Activated T-cell treated with anti-CD3 and anti-CD28 coated beads for 24 hours (primary cell): ENCODE measurements around the gene ZFP36L2.
"Not testable (repeated sequence)": the region's sequence is repeated elsewhere in the genome, so short reads cannot be mapped to it uniquely, and the experiment has no call there.

Experiments
- DNase-seq: peaks from one replicate; pipeline ENCODE4 v3.0.0-alpha.2; 2020; ENCODE audit warnings: low read depth

The ZFP36L2 gene

DNA sequence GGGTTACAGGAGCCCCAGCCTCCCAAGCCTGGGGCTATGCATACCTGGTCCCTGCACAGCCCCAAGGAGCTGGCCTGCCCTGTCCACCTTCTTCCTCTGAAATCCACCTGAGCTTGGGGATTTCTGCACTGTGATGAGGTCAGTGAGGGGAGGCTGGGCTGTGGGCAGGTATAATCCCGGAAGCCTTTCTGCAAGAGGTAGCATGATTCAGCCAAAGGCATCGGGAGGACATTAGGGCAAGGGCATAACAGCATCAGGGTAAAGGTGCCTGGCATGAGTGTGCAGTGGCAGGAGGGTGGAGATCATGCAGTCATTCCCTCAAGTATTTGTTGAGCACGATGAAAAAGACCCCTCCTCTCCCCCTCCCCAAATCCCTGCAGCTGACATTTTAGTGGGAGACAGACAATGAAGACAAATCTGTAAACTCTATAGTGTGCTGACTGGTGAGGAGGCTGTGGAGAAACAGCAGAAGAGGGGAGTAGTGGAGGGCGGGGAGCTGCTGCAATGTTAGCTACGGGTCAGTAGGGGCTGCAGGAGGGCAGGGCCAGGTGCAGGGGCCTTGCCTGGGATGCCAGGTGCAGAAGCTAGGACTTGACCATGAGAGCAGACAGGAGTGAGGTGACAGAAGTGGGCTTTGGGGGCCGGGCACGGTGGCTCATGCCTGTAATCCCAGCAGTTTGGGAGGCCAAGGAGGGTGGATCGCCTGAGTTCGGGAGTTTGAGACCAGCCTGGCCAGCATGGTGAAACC, 18.7 kb downstream of the ZFP36L2 start:
- DNase-seq, result no peak

DNA sequence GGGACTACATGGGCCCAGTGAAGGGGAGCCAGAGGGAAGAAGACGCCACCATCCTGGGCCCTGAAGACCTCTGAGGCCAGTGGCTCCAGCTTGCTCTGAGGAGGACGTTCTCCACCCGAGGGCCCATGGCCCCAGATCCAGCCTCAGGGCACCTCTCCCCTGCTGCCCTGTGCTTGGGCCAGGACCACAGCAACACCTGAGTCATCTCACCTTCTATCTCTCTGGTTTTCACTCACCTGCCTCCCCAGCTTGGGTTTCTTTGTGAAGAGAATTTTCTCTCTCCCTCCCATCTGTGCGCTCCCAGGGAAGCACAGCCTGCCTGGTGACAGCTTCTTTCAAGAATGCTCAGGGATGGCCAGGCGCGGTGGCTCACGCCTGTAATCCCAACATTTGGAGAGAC, 19.8 kb downstream of the ZFP36L2 start:
- no peak for DNase-seq

DNA sequence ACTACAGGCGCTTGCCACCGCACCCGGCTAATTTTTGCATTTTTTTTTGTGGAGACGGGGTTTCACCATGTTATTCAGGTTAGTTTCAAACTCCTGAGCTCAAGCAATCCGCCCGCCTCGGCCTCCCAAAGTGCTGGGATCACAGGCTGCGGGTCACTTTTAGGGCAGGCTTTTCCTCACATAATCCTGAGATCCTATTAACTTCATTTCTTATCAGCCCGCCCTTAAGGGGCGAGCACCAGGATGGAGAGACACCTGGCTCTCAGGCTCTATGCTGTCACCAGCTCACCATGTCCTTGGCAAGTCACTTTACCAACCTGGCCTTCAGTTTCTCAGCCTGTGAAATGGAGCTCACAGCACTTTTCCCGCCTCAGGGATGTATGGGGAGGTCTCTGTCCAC, 23.0 kb downstream of the ZFP36L2 start:
- DNase-seq, result no peak

- no peak for DNase-seq
Measured at GRCh38 chr2:43202289-43202688, 24.1 kb downstream of the ZFP36L2 start.

- no peak for DNase-seq
Measured at GRCh38 chr2:43201497-43201896, 24.9 kb downstream of the ZFP36L2 start.

DNA sequence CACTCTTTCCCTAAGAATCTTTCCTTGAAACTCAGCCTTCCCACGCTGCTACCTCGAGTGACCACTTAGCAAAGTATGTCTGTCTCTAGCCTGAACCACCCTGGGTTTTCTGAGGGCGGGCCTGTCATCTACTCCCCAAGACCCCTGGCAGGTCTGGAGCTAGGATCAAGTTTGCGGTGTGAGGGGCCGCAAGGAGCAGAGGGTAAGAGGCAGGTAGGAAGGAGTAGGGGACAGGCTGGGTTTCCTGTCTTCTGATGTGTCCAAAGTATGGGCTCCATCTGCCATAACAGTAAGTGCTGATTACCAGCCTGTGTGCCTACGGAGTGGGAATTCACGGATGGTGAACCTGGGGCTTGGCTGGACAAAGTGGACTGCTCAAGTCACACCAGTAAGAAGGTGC, 25.4 kb downstream of the ZFP36L2 start:
- DNase-seq, result no peak

DNA sequence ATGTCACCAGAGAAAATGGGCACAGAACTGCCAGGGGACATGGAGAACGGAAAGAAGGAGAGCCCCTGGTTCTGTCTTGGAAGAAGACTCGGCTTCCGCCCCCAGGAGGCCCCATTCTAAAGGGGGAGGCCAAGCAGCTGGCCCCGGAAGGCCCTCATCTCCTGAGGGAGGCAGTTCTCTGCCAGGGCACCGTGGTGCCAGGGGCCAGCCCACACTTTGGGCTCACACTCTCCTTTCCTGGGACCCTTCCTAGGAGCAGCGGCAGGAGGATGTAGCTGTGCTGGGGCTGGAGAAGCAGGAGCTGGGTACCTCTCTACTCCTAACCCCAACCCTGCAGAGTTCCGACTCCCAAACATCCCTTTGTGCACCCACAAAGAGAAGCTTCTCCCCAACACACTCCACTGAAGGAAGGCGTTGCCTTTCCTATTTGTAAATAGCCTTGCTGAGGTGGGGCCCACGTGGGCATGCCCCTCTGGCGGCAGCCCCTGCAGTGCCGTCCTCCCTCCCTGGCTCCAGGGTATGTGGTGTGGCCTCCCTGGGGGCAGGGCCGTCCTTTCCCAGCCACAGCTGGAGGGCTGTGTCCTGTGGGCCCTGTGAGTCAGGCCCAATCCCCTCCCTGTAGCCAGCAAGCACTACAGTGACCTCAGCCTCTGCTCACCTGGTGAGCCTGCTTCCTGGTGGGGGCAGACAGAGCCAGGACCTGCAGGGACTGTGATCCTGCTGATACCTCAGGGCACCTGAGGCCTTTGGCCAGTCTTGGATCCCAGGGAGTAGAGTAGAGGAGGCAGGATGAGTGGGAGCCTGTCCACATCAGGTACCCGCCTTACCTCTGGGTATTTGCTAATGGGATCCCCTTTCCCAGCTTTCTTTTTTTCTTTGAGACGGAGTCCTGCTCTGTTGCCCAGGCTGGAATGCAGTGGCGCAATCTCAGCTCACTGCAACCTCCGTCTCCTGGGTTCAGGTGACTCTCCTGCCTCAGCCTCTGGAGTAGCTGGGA, 26.6 kb downstream of the ZFP36L2 start:
- DNase-seq, result no peak

DNA sequence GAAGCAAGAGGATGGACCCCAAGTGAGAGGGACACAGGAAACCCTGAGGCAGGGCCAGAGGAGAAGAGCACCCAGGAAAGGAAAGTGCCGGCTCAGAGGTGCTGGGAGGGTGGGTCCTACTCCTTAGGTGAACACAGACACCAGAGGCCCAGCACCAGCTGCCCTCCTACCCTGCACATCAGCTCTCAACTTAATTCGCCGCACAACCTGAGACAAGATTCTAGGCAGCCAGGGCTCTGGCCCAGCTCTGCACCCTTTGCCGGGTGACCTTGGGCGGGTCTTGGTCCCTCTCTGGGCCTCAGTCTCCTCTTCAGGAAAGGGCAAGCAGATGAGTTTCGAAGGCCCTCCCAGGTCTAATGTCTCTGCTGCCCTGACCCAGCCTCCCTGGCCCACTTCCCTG, 28.1 kb downstream of the ZFP36L2 start:
- no peak for DNase-seq

- DNase-seq, result no peak
Measured at GRCh38 chr2:43197588-43197896, 28.9 kb downstream of the ZFP36L2 start.

DNA sequence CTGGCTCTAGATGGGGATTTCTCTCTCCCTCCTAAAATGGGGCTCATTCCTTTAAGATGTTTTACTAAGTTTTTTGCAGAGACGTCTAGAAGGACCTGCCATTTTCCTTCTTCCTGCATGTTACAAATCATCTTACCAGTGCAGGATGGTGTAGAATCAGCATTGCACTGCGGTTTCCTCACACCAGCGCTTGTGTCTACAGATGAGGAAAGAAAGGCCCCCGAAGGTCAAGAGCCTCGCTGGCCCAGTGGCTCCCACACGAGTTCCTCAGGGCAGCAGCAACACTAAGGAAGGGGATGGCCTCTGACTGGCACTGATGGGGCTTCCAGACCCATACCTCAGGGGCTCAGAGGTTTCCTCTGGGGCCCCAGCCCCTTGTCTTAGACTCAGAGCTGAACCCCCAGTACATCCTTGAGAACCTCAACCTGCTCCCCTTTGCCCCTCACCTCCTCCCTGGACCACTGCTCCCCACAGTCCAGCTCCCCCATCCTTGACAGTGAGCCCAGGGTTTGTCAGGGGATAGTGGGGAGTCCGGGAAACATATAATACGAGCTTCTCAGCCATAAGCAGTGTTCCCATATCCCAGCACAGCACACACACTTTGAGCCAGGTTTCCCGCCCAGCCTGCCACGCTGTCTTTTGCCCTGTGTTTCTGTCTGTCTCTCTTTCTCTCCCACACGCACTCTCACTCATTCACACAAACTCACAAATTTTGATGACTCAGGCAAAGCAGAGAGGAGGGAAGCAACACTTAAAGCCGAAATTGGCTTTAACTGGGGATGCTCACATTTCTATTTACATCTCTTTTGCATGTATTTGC, 29.4 kb downstream of the ZFP36L2 start:
- DNase-seq, result no peak

GRCh38 chr2:43194121-43194869, 32.1 kb downstream of the ZFP36L2 start:
- no peak for DNase-seq

GRCh38 chr2:43193652-43194120, 32.7 kb downstream of the ZFP36L2 start:
- DNase-seq, result no peak

DNA sequence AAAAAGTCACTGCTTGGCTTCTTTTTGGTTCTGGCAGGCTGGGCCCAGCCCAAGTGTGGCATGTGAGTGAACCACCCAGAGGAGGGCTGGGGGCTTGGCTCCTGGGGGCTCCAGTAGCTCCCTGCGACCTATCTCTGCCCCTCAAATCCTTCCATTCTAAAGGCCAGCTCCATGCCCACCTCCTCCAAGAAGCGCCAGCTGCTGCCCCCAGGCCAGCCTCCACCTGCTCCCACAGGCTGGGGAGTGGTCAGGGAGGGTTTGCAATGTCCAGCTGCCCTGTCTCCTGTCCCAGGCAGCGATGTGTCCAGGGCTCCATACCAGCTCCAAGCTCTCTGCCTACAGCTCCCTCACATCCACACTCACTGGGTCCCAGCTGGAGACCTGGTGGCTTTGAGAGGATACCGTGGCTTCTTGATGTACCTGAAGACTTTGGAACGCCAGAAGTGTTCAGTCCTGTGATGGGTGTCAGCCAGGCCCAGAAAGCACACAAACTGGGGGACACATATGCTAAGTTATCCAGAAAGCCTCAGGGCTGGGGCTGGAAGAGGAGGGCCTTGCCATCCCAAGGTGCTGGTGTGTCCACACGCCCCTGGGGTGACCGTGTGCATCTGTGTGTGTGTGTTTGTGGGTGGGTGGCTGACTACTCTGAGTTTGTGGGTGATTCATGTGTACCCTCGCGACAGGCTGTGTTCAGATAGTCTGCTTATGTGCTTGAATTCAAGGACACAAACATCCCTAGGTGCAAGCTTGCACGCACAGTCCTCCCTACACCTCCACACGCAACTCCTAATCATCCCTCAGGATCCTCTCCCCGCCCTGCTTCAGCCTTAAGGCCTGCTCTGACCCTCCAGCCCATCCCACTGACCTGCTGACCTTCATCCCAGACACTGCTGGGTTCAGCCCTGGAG, 33.4 kb downstream of the ZFP36L2 start:
- no peak for DNase-seq

- DNase-seq, result no peak
Measured at GRCh38 chr2:43191947-43192516, 34.4 kb downstream of the ZFP36L2 start.

DNA sequence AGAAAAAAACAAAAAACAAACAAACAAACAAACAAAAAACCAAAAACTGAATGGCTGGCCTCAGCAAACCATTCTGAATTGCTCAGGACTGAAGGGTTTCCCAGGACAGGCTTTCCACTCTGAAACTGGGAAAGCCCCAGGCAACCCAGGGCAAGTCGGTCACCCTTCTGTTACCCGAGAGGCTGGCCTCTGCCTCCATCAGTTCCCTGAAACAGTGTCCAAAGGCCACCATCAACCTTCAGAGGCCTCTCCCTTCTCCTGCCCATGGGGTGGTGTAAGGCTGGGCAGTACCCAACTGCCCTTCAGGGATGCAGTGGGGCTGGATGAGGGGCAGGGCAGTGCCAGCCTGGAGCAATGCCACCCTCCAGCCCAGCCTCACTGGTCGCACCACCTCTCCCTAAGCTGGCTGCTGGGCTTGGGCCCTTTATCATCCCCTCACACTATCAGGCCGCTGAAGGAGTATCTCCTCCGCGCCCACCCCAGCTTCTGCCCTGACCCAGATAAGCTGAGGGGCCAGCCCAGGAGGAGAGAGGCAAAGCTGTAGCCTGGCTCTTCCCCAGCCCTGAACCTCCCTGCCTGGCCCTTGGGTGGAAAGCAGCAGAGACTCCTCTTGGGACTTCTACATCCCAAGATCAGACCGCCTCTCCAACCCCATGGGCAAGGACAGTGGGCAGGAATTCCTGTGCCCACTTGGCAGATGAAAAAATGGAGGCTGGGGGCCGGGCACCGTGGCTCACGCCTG, 35.9 kb downstream of the ZFP36L2 start:
- no peak for DNase-seq

DNA sequence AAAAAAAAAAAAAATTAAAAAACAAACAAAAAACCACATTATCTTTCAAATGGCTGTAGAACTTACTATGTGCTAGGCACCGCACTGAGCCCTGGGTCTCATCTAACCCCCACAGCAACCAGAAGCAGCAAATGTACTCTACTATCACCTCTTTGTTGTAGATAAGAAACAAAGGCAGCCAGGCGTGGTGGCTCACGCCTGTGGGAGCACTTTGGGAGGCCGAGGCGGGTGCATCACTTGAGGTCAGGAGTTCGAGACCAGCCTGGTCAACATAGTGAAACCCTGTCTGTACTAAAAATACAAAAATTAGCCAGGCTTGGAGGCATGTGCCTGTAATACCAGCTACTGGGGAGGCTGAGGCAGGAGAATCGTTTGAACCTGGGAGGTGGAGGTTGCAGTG, 36.5 kb downstream of the ZFP36L2 start:
- DNase-seq, result not testable (repeated sequence)

DNA sequence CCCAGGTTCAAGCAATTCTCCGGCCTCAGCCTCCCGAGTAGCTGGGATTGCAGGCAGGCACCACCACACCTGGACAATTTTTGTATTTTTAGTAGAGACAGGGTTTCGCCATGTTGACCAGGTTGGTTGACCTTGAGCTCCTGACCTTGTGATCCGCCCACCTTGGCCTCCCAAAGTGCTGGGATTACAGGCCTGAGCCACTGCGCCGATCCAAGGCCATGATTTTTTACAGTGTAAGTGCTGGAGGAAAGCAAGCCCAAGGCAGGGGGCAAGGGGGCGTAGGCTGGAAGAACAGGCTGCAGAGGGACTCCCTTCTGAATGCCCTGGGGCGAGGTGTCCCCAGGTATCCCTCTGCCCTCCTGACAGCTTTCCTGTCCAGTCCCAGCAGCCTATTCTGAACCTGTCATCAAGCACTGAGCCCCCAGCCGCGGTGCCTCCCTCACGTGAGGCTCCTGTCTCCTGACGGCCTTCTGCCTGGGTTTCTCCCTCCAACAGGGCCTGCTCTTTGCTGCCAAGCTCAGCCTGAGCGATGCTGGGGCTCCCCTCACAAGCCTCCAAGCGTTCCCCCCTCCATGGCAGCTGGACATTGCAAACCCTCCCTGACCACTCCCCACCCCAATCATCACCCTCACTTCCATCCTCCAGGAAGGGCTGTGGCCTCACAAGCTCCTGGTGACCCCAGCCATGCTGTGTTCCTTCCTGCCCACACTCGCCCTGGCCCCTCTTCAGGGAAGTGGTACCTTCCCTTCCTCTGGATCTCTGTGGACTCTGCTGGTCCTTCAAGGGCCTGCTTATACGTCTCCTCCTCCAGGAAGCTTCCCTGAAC, 37.6 kb downstream of the ZFP36L2 start:
- no peak for DNase-seq

DNA sequence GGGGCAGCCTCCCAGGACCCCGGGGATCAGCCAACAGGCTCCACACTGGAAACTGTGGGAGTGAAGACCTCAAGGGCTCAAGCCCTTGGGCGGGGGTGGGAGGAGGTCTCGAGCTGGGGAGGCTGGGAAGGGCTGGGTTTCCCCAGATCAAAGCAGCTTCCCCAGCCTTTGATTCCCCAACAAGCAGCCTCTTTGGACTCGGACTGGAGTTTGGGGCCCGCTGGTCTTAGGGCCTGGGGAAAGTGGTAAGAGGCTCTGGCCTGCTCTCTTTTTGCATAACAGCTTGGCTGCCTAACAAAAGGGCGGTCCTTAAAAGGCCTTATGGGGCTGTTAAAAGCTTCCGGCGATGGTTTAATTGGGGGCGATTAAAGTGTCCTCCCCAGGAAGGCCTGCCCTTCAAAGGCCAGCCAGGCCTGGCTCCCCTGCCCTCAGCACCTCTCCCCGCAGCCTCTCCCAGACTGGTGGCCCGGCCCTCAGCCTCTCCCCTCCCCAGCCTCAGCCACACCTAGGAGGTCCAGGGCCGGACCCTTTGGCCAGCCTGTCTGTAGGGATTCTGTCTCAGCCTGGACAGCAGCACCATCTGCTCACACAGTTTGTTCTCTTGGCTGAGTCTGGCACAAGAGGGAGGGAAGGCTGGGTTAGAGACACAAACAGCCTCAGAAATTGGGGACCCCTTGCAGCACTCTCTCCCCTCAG, 39.6 kb downstream of the ZFP36L2 start:
- no peak for DNase-seq
